GM12878 (cell line): ENCODE results near the gene CMTM1.

Experiments used
- ATF2 ChIP-seq: IDR thresholded peaks from 2 replicates; pipeline ENCODE4 v1.6.1; 2012; ENCODE audit warnings: low read length, inconsistent platforms
- BCL3 ChIP-seq: IDR thresholded peaks from 2 replicates; pipeline ENCODE4 v1.6.1; 2011; ENCODE audit warnings: borderline replicate concordance, low read depth, mild to moderate bottlenecking, moderate library complexity, low read length; ENCODE audit not compliant: insufficient read depth, poor library complexity, severe bottlenecking
- CBFB ChIP-seq: IDR thresholded peaks from 2 replicates; pipeline ENCODE4 v1.6.1; 2016; ENCODE audit warnings: antibody characterized with exemption, low read depth
- CTCF ChIP-seq, 3 experiments: IDR thresholded peaks in 2 of 3; conservative IDR thresholded peaks in 1 of 3; 2 replicates each; pipeline ENCODE4 v1.5.1; 2011; ENCODE audit warnings: low read depth in 3 of 3, low read length in 3 of 3, mild to moderate bottlenecking in 3 of 3, control low read depth in 2 of 3, moderate library complexity in 2 of 3, inconsistent platforms in 1 of 3, mixed read lengths in 1 of 3; ENCODE audit not compliant: control insufficient read depth in 2 of 3, insufficient read depth in 1 of 3; ENCODE audit errors: extremely low read depth in 1 of 3
- EP300 ChIP-seq, 2 experiments: fragments of 150-350 bp in 1 of 2; IDR thresholded peaks; 2 replicates each; pipeline ENCODE4 v1.6.1; 2011 to 2012; ENCODE audit warnings: low read depth in 2 of 2, low read length in 2 of 2, borderline replicate concordance in 1 of 2, improper control_type of control experiment in 1 of 2, inconsistent platforms in 1 of 2; ENCODE audit not compliant: control insufficient read depth in 1 of 2
- RFX5 ChIP-seq: IDR thresholded peaks from 2 replicates; pipeline ENCODE4 v1.6.1; 2011; ENCODE audit warnings: low read depth, low read length, improper control_type of control experiment
- SIN3A ChIP-seq: IDR thresholded peaks from 2 replicates; pipeline ENCODE4 v1.6.1; 2012; ENCODE audit warnings: low read depth, low read length, improper control_type of control experiment
- SMC3 ChIP-seq: IDR thresholded peaks from 2 replicates; pipeline ENCODE4 v1.6.1; 2011; ENCODE audit warnings: low read length, improper control_type of control experiment, borderline replicate concordance
- SREBF2 ChIP-seq: IDR thresholded peaks from 2 replicates; pipeline ENCODE4 v1.6.1; 2012; ENCODE audit warnings: mild to moderate bottlenecking, low read length

GRCh38 chr16:66598111-66598510 lies 31.9 kb downstream of the CMTM1 start:
- TF ChIP-seq ATF2 = no peak
- no peak for TF ChIP-seq SMC3
- no peak for TF ChIP-seq SREBF2
- no peak for TF ChIP-seq SIN3A
- TF ChIP-seq EP300 (IDR thresholded peaks at IDR 0.05; ENCODE audit: borderline replicate concordance in 1 of 2, control insufficient read depth in 1 of 2, low read depth in 2 of 2, low read length in 2 of 2) = no peak
- TF ChIP-seq BCL3 = no peak
- no peak for TF ChIP-seq RFX5
- TF ChIP-seq CTCF (IDR thresholded peaks at IDR 0.05 in 2 of 3, conservative IDR thresholded peaks at IDR 0.05 in 1 of 3; ENCODE audit: control insufficient read depth in 2 of 3, extremely low read depth in 1 of 3, insufficient read depth in 1 of 3, low read depth in 3 of 3, low read length in 3 of 3) = no peak
- TF ChIP-seq CBFB = no peak
